Keratinocyte (primary cell): ENCODE results near the gene MINDY4. TPM values are rescaled to one million over a fixed set of nuclear protein-coding genes. Genes with fewer than 3 reads are reported as not detected.

ENCODE experiments used
- DNase-seq: peaks from one replicate; pipeline ENCODE4 v3.0.0-alpha.2; 2011; ENCODE audit warnings: low read depth, missing footprints, low spot score
- FAIRE-seq: peaks from 2 replicates; lab custom pipeline; 2011; peaks lifted over from hg19 to GRCh38; lab: Jason Lieb, UNC
- H2AFZ ChIP-seq: 2 replicates; pipeline ENCODE4 v1.6.0; 2012; ENCODE audit warnings: low read length, control low read depth, inconsistent platforms; ENCODE audit not compliant: control insufficient read depth
- H3K27ac ChIP-seq: 2 replicates; pipeline ENCODE4 v1.5.1; 2011; ENCODE audit warnings: low read length; ENCODE audit not compliant: control insufficient read depth, insufficient read depth
- H3K27me3 ChIP-seq: 3 replicates; pipeline ENCODE4 v1.6.0; 2011; ENCODE audit warnings: low read length; ENCODE audit not compliant: control insufficient read depth, insufficient read depth; ENCODE audit errors: extremely low read depth
- H3K36me3 ChIP-seq, 2 experiments: 2 replicates in 1 of 2; 3 replicates in 1 of 2; pipeline ENCODE4 v1.5.1; 2011; ENCODE audit warnings: low read length in 2 of 2, mild to moderate bottlenecking in 1 of 2; ENCODE audit not compliant: control insufficient read depth in 2 of 2, insufficient read depth in 2 of 2; ENCODE audit errors: extremely low read depth in 1 of 2
- H3K4me1 ChIP-seq: 3 replicates; pipeline ENCODE4 v1.5.1; 2011; ENCODE audit warnings: low read length; ENCODE audit not compliant: control insufficient read depth, insufficient read depth; ENCODE audit errors: extremely low read depth
- H3K4me2 ChIP-seq: 3 replicates; pipeline ENCODE4 v1.6.0; 2011; ENCODE audit warnings: low read depth, low read length; ENCODE audit not compliant: control insufficient read depth, insufficient read depth; ENCODE audit errors: extremely low read depth
- H3K4me3 ChIP-seq, 3 experiments: fragments of 200-600 bp in 1 of 3; sonication (generic) in 1 of 3; 2 replicates in 2 of 3; 3 replicates in 1 of 3; pipeline ENCODE4 v1.5.1; 2011 to 2016; ENCODE audit warnings: low read length in 3 of 3, mild to moderate bottlenecking in 3 of 3, control low read depth in 2 of 3, inconsistent platforms in 1 of 3, low read depth in 1 of 3, mixed read lengths in 1 of 3, mixed run types in 1 of 3, moderate library complexity in 1 of 3; ENCODE audit not compliant: control insufficient read depth in 2 of 3, insufficient read depth in 2 of 3; ENCODE audit errors: extremely low read depth in 1 of 3
- H3K79me2 ChIP-seq: 2 replicates; pipeline ENCODE4 v1.6.0; 2012; ENCODE audit warnings: low read length; ENCODE audit not compliant: control insufficient read depth, insufficient read depth
- H3K9ac ChIP-seq: 3 replicates; pipeline ENCODE4 v1.6.0; 2011; ENCODE audit warnings: low read length; ENCODE audit not compliant: control insufficient read depth, insufficient read depth; ENCODE audit errors: extremely low read depth
- H3K9me1 ChIP-seq: 3 replicates; pipeline ENCODE4 v1.6.0; 2011; ENCODE audit warnings: low read length; ENCODE audit not compliant: control insufficient read depth, insufficient read depth; ENCODE audit errors: extremely low read depth
- H3K9me3 ChIP-seq: 2 replicates; pipeline ENCODE4 v1.5.1; 2012; ENCODE audit warnings: low read depth, low read length; ENCODE audit not compliant: control insufficient read depth
- H4K20me1 ChIP-seq: 3 replicates; pipeline ENCODE4 v1.6.0; 2011; ENCODE audit warnings: low read length; ENCODE audit not compliant: control insufficient read depth, insufficient read depth; ENCODE audit errors: extremely low read depth
- EZH2 ChIP-seq: IDR thresholded peaks from one replicate; pipeline ENCODE4 v1.6.1; 2012; ENCODE audit warnings: inconsistent platforms, mild to moderate bottlenecking, low read length, moderate library complexity
- dilution Hi-C: fragments of 300-500 bp; cut with MboI; formaldehyde crosslinking; loops from one replicate; pipeline ENCODE4 v1.7.0; 2020; ENCODE audit warnings: low sequenced_read_pairs; ENCODE audit not compliant: extremely low pct_ligation_motif_present
- polyA plus RNA-seq, 5 experiments: library from polyadenylated mRNA; depleted of rRNA in 3 of 5; stranded (reverse) in 3 of 5; stranded (forward) in 1 of 5; unstranded in 1 of 5; fragments of >200 nt; gene quantifications; 1 replicate in 1 of 5; 2 replicates in 3 of 5; 3 replicates in 1 of 5; pipeline versions ENCODE4 v1.2.1 to v1.2.3, GENCODE V29; 2011 to 2012; ENCODE audit warnings: missing spikeins in 2 of 5, low read depth in 1 of 5, low replicate concordance in 1 of 5
- TF ChIP-seq, protein P1 (sequence below), 3 experiments: IDR thresholded peaks in 1 of 3; conservative IDR thresholded peaks in 1 of 3; optimal IDR thresholded peaks in 1 of 3; 2 replicates in 2 of 3; 3 replicates in 1 of 3; pipeline versions ENCODE3 to v1.5.1; 2011; ENCODE audit warnings: low read length in 3 of 3, mild to moderate bottlenecking in 3 of 3, moderate library complexity in 2 of 3, control low read depth in 1 of 3, inconsistent platforms in 1 of 3; ENCODE audit not compliant: insufficient read depth in 2 of 3; ENCODE audit errors: extremely low read depth in 1 of 3

Gene MINDY4
- polyA plus RNA-seq, 1 donor (not counting 4 experiments of a cell fraction or from before 2014, with no cell fraction given): 1.5 TPM

DNA sequence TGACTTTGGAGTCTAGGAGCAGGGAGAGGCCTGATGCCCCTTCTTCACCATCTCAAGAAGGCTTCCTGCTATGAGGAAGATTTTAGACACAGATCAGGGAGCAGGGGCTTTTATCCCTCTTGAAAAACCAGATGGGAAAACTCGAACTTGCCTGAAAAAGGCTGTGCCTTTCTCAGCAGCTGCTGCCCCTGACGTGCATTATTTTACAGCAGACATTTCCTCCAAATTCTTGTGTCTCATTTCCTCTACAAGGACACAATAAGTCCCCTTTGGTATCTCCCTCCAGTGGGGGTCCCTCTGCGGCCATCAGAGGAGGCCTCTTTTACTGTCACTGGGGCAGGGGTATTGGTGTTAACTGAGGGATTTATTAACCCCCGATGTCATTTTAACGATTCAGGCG is 102.4 kb downstream of the MINDY4 start:
- H3K79me2 ChIP-seq: no peaks in the 10 kb centered on the region
- no peaks in the 10 kb centered on the region for H3K4me1 ChIP-seq
- H3K4me3 ChIP-seq: no peak overlapping the region
- H2AFZ ChIP-seq: no peak overlapping the region
- H3K9ac ChIP-seq: no peak overlapping the region
- H3K9me3 ChIP-seq: no peaks in the 10 kb centered on the region
- H3K4me2 ChIP-seq: no peak overlapping the region
- H3K27ac ChIP-seq: no peak overlapping the region
- H3K27me3 ChIP-seq: no peaks in the 10 kb centered on the region
- TF ChIP-seq EZH2: no peak
- TF ChIP-seq, protein P1, sequence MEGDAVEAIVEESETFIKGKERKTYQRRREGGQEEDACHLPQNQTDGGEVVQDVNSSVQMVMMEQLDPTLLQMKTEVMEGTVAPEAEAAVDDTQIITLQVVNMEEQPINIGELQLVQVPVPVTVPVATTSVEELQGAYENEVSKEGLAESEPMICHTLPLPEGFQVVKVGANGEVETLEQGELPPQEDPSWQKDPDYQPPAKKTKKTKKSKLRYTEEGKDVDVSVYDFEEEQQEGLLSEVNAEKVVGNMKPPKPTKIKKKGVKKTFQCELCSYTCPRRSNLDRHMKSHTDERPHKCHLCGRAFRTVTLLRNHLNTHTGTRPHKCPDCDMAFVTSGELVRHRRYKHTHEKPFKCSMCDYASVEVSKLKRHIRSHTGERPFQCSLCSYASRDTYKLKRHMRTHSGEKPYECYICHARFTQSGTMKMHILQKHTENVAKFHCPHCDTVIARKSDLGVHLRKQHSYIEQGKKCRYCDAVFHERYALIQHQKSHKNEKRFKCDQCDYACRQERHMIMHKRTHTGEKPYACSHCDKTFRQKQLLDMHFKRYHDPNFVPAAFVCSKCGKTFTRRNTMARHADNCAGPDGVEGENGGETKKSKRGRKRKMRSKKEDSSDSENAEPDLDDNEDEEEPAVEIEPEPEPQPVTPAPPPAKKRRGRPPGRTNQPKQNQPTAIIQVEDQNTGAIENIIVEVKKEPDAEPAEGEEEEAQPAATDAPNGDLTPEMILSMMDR (optimal IDR thresholded peaks at IDR 0.05 in 1 of 3, IDR thresholded peaks at IDR 0.05 in 1 of 3, conservative IDR thresholded peaks at IDR 0.05 in 1 of 3; ENCODE audit: extremely low read depth in 1 of 3, insufficient read depth in 2 of 3, low read length in 3 of 3): no peak
- no peaks in the 10 kb centered on the region for H4K20me1 ChIP-seq
- DNase-seq: no peak
- no peaks in the 10 kb centered on the region for H3K9me1 ChIP-seq
- dilution Hi-C loops: no loop called here
- FAIRE-seq: no peak
- H3K36me3 ChIP-seq: no peaks in the 10 kb centered on the region

DNA sequence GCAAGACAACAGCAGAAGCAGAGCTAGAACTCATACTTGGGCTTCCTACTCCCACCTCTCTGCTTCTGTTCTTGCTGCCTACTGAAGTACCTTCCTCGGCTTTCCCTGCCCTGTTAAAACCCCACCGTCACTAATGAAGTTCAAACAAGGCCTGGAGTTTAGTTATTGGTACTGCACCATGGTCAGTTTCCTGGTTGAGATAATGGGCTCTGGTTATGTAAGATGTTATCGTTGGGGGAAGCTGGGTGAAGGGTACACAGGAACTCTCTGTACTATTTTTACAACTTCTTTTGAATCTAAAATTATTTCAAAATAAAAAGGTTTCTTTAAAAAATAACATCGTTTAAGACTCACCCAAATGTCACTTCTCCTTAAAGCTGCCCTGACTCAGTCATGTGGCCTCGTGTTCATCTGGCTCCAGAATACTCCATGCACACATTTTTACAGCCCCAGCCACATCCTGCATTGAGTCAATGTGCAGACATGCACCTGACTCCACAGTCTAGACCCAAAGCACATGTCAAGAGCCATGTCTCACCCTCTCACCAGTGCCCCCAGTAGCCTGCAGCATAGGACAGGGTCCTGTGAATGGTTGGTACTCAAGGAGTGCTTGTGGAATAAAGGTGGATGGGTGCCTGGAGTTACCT is 103.6 kb downstream of the MINDY4 start:
- Histone ChIP-seq H3K4me1 (no peaks in the 10 kb centered on the region), H3K27ac (no peak overlapping the region), H3K36me3 (no peaks in the 10 kb centered on the region), H3K4me3 (no peak overlapping the region), H3K9me3 (no peaks in the 10 kb centered on the region), H2AFZ (no peak overlapping the region), H3K4me2 (no peak overlapping the region), H3K9me1 (no peaks in the 10 kb centered on the region), H3K9ac (no peak overlapping the region), H3K79me2 (no peaks in the 10 kb centered on the region), H3K27me3 (no peaks in the 10 kb centered on the region), H4K20me1 (no peaks in the 10 kb centered on the region)
- dilution Hi-C loops: no loop called here
- DNase-seq (no peak), FAIRE-seq (no peak)
- TF ChIP-seq, protein P1 (optimal IDR thresholded peaks at IDR 0.05 in 1 of 3, IDR thresholded peaks at IDR 0.05 in 1 of 3, conservative IDR thresholded peaks at IDR 0.05 in 1 of 3; ENCODE audit: extremely low read depth in 1 of 3, insufficient read depth in 2 of 3, low read length in 3 of 3): no peak
- TF ChIP-seq EZH2: no peak
